ENCODE results near the gene PTPRG. TPM values are rescaled to one million over a fixed set of nuclear protein-coding genes. Genes with fewer than 3 reads are reported as not detected.

The PTPRG gene
- total and polyA plus RNA-seq, 12 donors, result 6.3 to 119 (median 72.2) TPM

DNA sequence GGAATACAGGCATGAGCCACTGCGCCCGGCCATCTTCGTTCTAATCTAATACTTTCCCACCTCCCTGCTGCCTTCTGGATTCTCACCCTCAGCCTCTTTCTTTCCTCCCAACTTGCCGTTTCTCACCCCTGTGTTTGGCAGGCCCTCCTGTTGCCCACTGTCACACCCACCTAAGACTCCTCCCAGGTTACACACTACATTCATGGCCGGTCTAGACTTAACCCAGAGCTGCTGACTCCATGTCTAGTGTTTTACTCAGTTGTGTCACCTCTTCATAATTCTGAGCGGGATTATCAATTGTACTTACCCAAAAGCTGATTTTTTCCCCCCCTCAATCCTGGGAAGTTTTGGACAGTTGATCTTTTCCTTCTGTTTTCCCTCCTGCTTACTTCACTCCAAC is 588.2 kb downstream of the PTPRG start:
- intact Hi-C loops (cut with DNase I), result no loop called here
- H3K27me3 ChIP-seq, result no peaks in the 10 kb centered on the region
- H3K9me3 ChIP-seq (replicated peaks in 1 of 3), result no peaks in the 10 kb centered on the region
- TF ChIP-seq, protein P1, sequence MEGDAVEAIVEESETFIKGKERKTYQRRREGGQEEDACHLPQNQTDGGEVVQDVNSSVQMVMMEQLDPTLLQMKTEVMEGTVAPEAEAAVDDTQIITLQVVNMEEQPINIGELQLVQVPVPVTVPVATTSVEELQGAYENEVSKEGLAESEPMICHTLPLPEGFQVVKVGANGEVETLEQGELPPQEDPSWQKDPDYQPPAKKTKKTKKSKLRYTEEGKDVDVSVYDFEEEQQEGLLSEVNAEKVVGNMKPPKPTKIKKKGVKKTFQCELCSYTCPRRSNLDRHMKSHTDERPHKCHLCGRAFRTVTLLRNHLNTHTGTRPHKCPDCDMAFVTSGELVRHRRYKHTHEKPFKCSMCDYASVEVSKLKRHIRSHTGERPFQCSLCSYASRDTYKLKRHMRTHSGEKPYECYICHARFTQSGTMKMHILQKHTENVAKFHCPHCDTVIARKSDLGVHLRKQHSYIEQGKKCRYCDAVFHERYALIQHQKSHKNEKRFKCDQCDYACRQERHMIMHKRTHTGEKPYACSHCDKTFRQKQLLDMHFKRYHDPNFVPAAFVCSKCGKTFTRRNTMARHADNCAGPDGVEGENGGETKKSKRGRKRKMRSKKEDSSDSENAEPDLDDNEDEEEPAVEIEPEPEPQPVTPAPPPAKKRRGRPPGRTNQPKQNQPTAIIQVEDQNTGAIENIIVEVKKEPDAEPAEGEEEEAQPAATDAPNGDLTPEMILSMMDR (IDR thresholded peaks at IDR 0.05), result no peak
- TF ChIP-seq POLR2A (IDR thresholded peaks at IDR 0.05), result no peak
- WGBS, 4 donors, result 94 to 98% (median 96%) methylated on average over 6 of the region's 6 CpGs
- peak overlapping the region in 3 of 5 donors; percentile 37 to 59 (median 46) for H3K27ac ChIP-seq
- H3K36me3 ChIP-seq (replicated peaks in 1 of 2), result no peaks in the 10 kb centered on the region
- H3K4me3 ChIP-seq, result no peak overlapping the region
- no peak for DNase-seq
- H3K4me1 ChIP-seq (replicated peaks in 1 of 2), result peaks cover 4 to 21% of the 10 kb centered on the region in 2 donors

DNA sequence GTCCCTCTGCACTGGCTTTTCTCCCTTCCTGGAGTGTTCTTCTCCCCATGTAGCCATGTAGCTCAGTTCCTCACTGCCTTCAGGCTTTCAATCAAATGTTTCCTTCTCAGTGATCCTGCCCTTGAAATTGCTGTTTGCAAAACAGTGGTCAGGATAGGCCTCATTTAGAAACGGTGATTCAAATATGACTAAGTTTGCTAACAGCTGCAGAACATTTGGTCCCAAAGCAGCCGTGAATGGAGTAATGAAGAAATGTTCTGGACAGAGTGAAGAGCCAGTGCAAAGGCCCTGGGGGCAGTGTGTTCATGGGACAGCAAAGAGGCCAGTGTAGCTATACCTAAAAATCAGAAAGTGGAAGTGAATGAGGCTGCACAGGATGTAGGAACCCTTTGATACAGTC is 588.6 kb downstream of the PTPRG start:
- TF ChIP-seq POLR2A (IDR thresholded peaks at IDR 0.05), result no peak
- TF ChIP-seq, protein P1 (IDR thresholded peaks at IDR 0.05), result no peak
- 23 to 47% (median 33%) methylated on average over 2 of the region's 2 CpGs for WGBS, 4 donors
- H3K27me3 ChIP-seq, result no peaks in the 10 kb centered on the region
- intact Hi-C loops (cut with DNase I), result no loop called here
- peak in 3 of 7 donors; percentile 26 to 54 (median 35) for DNase-seq
- H3K36me3 ChIP-seq (replicated peaks in 1 of 2), result no peaks in the 10 kb centered on the region
- H3K4me3 ChIP-seq, result no peak overlapping the region
- no peaks in the 10 kb centered on the region for H3K9me3 ChIP-seq (replicated peaks in 1 of 3)
- peaks cover 4 to 21% of the 10 kb centered on the region in 2 donors for H3K4me1 ChIP-seq (replicated peaks in 1 of 2)
- peak overlapping the region in 3 of 5 donors; percentile 37 to 59 (median 46) for H3K27ac ChIP-seq

DNA sequence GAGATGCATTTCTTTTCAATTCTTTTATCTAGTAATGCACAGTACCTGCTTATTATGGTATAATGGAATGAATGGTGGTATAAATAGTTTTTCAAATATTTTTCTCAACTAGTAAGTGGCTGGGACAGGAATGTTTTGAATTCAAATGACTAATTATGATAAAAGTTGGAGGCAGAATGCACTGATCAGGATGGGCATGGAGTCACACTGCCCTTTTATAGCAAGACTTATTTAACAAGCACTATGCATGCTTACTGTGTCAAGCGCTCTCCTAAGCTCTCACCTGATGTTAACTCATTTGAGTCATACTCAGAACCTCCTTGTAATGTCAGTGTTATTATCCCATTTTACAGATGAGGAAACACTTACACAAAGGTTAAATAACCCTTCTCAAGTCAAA is 590.2 kb downstream of the PTPRG start:
- no peak for DNase-seq
- intact Hi-C loops (cut with DNase I), result no loop called here
- WGBS, 4 donors, result 97 to 100% (median 99%) methylated on average over 1 of the region's 1 CpG
- Histone ChIP-seq H3K4me3 (no peak overlapping the region), H3K27me3 (no peaks in the 10 kb centered on the region), H3K4me1 (replicated peaks in 1 of 2) (peaks cover 4 to 21% of the 10 kb centered on the region in 2 donors), H3K27ac (no peak overlapping the region), H3K9me3 (replicated peaks in 1 of 3) (no peaks in the 10 kb centered on the region), H3K36me3 (replicated peaks in 1 of 2) (no peaks in the 10 kb centered on the region)
- TF ChIP-seq, protein P1 (IDR thresholded peaks at IDR 0.05), result no peak
- TF ChIP-seq POLR2A (IDR thresholded peaks at IDR 0.05), result no peak

DNA sequence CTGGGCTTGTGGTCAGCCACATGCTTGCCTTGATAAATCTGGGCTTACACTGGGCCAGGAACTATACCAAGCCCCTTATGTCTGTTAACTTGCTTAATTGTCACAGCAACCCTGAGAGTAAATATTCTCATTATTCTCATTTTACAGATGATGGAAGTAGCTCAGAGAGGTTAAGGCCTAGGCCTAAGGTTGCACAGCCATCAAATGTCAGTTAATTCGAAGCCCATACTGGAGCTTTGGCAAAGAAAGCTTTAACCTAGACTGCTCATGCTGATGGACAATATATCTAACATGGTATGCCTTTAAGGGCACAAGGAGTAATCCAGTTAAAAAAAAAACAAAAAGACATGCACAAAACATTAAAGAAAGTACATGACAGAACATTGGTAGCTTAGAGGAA is 591.9 kb downstream of the PTPRG start:
- no peaks in the 10 kb centered on the region for H3K27me3 ChIP-seq
- TF ChIP-seq POLR2A (IDR thresholded peaks at IDR 0.05), result no peak
- TF ChIP-seq, protein P1 (IDR thresholded peaks at IDR 0.05), result no peak
- WGBS, 4 donors, result 81 to 96% (median 93%) methylated on average over 1 of the region's 1 CpG
- DNase-seq, result no peak
- H3K4me3 ChIP-seq, result no peak overlapping the region
- H3K9me3 ChIP-seq (replicated peaks in 1 of 3), result no peaks in the 10 kb centered on the region
- H3K36me3 ChIP-seq (replicated peaks in 1 of 2), result no peaks in the 10 kb centered on the region
- peaks cover 4 to 27% of the 10 kb centered on the region in 2 donors for H3K4me1 ChIP-seq (replicated peaks in 1 of 2)
- intact Hi-C loops (cut with DNase I), result no loop called here
- no peak overlapping the region for H3K27ac ChIP-seq

Measured in adrenal gland (tissue), 12 donors.